Pulmonary artery endothelial cell (primary cell): ENCODE measurements around the gene CD84. TPM values are rescaled to one million over a fixed set of nuclear protein-coding genes. Genes with fewer than 3 reads are reported as not detected.
"Not testable (repeated sequence)": the region's sequence is repeated elsewhere in the genome, so short reads cannot be mapped to it uniquely, and the experiment has no call there.

Source experiments
- DNase-seq: peaks from one replicate; pipeline ENCODE4 v3.0.0-alpha.2; 2011; ENCODE audit warnings: low read depth, low spot score
- total RNA-seq: library from RNA; depleted of rRNA; stranded (reverse); fragments of >200 nt; gene quantifications from 2 replicates; pipeline ENCODE4 v1.2.3, GENCODE V29; 2014

The CD84 gene
- total RNA-seq, 1 donor from 2014 or later: not detected

- DNase-seq: no peak
These were observed 36.9 kb downstream of the CD84 start for GRCh38 chr1:160542303-160542945.

GRCh38 chr1:160541622-160542302 lies 37.5 kb downstream of the CD84 start:
- no peak for DNase-seq

GRCh38 chr1:160540859-160541233 lies 38.5 kb downstream of the CD84 start:
- DNase-seq: no peak

GRCh38 chr1:160539990-160540858 lies 39.1 kb downstream of the CD84 start:
- peak; percentile 55 for DNase-seq

GRCh38 chr1:160539684-160539989 lies 39.7 kb downstream of the CD84 start:
- no peak for DNase-seq

GRCh38 chr1:160538985-160539651 lies 40.2 kb downstream of the CD84 start:
- DNase-seq: no peak

GRCh38 chr1:160537714-160538665 lies 41.3 kb downstream of the CD84 start:
- DNase-seq: no peak

GRCh38 chr1:160534823-160535605 lies 44.3 kb downstream of the CD84 start:
- no peak for DNase-seq

- DNase-seq: not testable (repeated sequence)
These were observed 46.8 kb downstream of the CD84 start for GRCh38 chr1:160532557-160532813.

GRCh38 chr1:160531809-160532556 lies 47.3 kb downstream of the CD84 start:
- DNase-seq: not testable (repeated sequence)

GRCh38 chr1:160529401-160529952 lies 49.8 kb downstream of the CD84 start:
- not testable (repeated sequence) for DNase-seq

- not testable (repeated sequence) for DNase-seq
These were observed 55.5 kb downstream of the CD84 start for GRCh38 chr1:160523789-160524188.

- no peak for DNase-seq
These were observed 56.5 kb downstream of the CD84 start, which contains the start of gene SLAMF6 for GRCh38 chr1:160522622-160523345. TSS of gene SLAMF6 (minus strand) at chr1:160523255. CDS start at chr1:160523192, 63 bp downstream.

- no peak for DNase-seq
These were observed 57.2 kb downstream of the CD84 start for GRCh38 chr1:160522136-160522535.

- DNase-seq: no peak
These were observed 57.7 kb downstream of the CD84 start for GRCh38 chr1:160521554-160521953.

- DNase-seq: no peak
These were observed 58.3 kb downstream of the CD84 start for GRCh38 chr1:160520999-160521398.

- no peak for DNase-seq
These were observed 58.7 kb downstream of the CD84 start for GRCh38 chr1:160520582-160520981.
